HCT116 (cell line): Measurements from ENCODE around the gene GRM5. TPM values are rescaled to one million over a fixed set of nuclear protein-coding genes. Genes with fewer than 3 reads are reported as not detected.

Experiments used
- ATAC-seq: fragments of 200-7000 bp; cut with Tn5 transposase; 2 replicates; pipeline ENCODE4 v1.9.1; 2020; ENCODE audit warnings: mild to moderate bottlenecking, moderate library complexity
- BruUV-seq: library from RNA; stranded (reverse); fragments of 400-500 nt; replicated peaks from 2 replicates; lab custom pipeline; 2021; lab: Mats Ljungman, UMichigan
- CTCF ChIA-PET: fragments of 300-600 bp; sonication (Branson Sonifier 250); formaldehyde crosslinking; loops from one replicate; lab custom pipeline; 2021; ENCODE audit warnings: antibody characterized with exemption; lab: Charles Lee
- POLR2A ChIA-PET: fragments of 300-600, 350-600 bp; sonication (Branson Sonifier 250); formaldehyde crosslinking; loops from one replicate; lab custom pipeline; 2021; ENCODE audit warnings: antibody characterized with exemption; lab: Charles Lee
- RAD21 ChIA-PET, 2 experiments: fragments of 300-600 bp; sonication (Branson Sonifier 250); formaldehyde crosslinking; loops; one replicate each; lab custom pipeline; 2023; ENCODE audit warnings: low total read pairs in 2 of 2; ENCODE audit not compliant: uncharacterized antibody in 2 of 2, unreplicated experiment in 2 of 2, low non-redundant PET in 1 of 2; lab: Charles Lee
- DNase-seq: peaks from one replicate; pipeline ENCODE4 v3.0.0-alpha.2; 2010; ENCODE audit warnings: low read depth, low spot score
- H2AFZ ChIP-seq: fragments of 200-600 bp; shearing (Covaris generic), sonication (generic); 2 replicates; pipeline ENCODE4 v1.6.1; 2017; ENCODE audit warnings: low read depth, mixed run types, mixed read lengths, antibody characterized with exemption, low read length; ENCODE audit not compliant: poor library complexity, severe bottlenecking
- H3K27ac ChIP-seq: 2 replicates; pipeline ENCODE4 v1.5.1; 2012; ENCODE audit warnings: low read depth, low read length
- H3K27me3 ChIP-seq: fragments of 200-600 bp; sonication (generic); 2 replicates; pipeline ENCODE4 v1.6.1; 2016; ENCODE audit warnings: mixed run types, low read length, mixed read lengths; ENCODE audit not compliant: insufficient read depth
- H3K36me3 ChIP-seq, 2 experiments: fragments of 200-500 bp in 1 of 2; fragments of 200-600 bp in 1 of 2; sonication (Bioruptor generic) in 1 of 2; sonication (generic) in 1 of 2; 2 replicates each; pipeline versions ENCODE4 v1.5.1 to v1.6.1; 2014 to 2016; ENCODE audit warnings: low read length in 2 of 2, inconsistent platforms in 1 of 2, mixed read lengths in 1 of 2, mixed run types in 1 of 2; ENCODE audit not compliant: insufficient read depth in 2 of 2, control insufficient read depth in 1 of 2
- H3K4me1 ChIP-seq, 2 experiments: fragments of 200-600 bp in 1 of 2; sonication (generic) in 1 of 2; 2 replicates each; pipeline versions ENCODE4 v1.5.1 to v1.6.1; 2012 to 2017; ENCODE audit warnings: low read length in 2 of 2, inconsistent platforms in 1 of 2, mild to moderate bottlenecking in 1 of 2, mixed read lengths in 1 of 2, mixed run types in 1 of 2, moderate library complexity in 1 of 2; ENCODE audit not compliant: insufficient read depth in 2 of 2, control insufficient read depth in 1 of 2
- H3K4me2 ChIP-seq: fragments of 200-600 bp; sonication (generic); 2 replicates; pipeline ENCODE4 v1.6.1; 2017; ENCODE audit warnings: mixed run types, low read length, mixed read lengths
- H3K4me3 ChIP-seq, 2 experiments: fragments of 200-600 bp in 1 of 2; sonication (generic) in 1 of 2; replicated peaks in 1 of 2; 2 replicates each; pipeline ENCODE4 v1.5.1; 2011 to 2016; ENCODE audit warnings: low read length in 2 of 2, control low read depth in 1 of 2, low read depth in 1 of 2, mild to moderate bottlenecking in 1 of 2, mixed read lengths in 1 of 2, mixed run types in 1 of 2
- H3K79me2 ChIP-seq: fragments of 200-600 bp; sonication (generic); 2 replicates; pipeline ENCODE4 v1.6.1; 2017; ENCODE audit warnings: mild to moderate bottlenecking, mixed run types, low read length, moderate library complexity, mixed read lengths; ENCODE audit not compliant: insufficient read depth
- H3K9ac ChIP-seq: fragments of 200-600 bp; sonication (generic); 2 replicates; pipeline ENCODE4 v1.6.1; 2016; ENCODE audit warnings: low read length, mixed read lengths
- H3K9me2 ChIP-seq: fragments of 200-600 bp; sonication (generic), shearing (Covaris generic); 2 replicates; pipeline ENCODE4 v1.6.1; 2017; ENCODE audit warnings: mixed run types, mild to moderate bottlenecking, moderate library complexity; ENCODE audit not compliant: insufficient read depth
- H3K9me3 ChIP-seq, 2 experiments: fragments of 200-500 bp in 1 of 2; fragments of 200-600 bp in 1 of 2; sonication (Bioruptor generic) in 1 of 2; sonication (generic) in 1 of 2; 2 replicates each; pipeline ENCODE4 v1.6.1; 2014 to 2017; ENCODE audit warnings: low read length in 2 of 2, mixed read lengths in 2 of 2, inconsistent platforms in 1 of 2, low read depth in 1 of 2, mild to moderate bottlenecking in 1 of 2, mixed run types in 1 of 2, moderate library complexity in 1 of 2; ENCODE audit not compliant: control insufficient read depth in 1 of 2, insufficient read depth in 1 of 2
- H4K20me1 ChIP-seq: fragments of 200-600 bp; sonication (generic), shearing (Covaris generic); 2 replicates; pipeline ENCODE4 v1.6.1; 2017; ENCODE audit warnings: mixed run types, mild to moderate bottlenecking, moderate library complexity; ENCODE audit not compliant: insufficient read depth
- CBX3 ChIP-seq: IDR thresholded peaks from 2 replicates; pipeline ENCODE4 v1.6.1; 2012; ENCODE audit warnings: low read depth
- CEBPB ChIP-seq: IDR thresholded peaks from 2 replicates; pipeline ENCODE4 v1.6.1; 2012; ENCODE audit warnings: low read depth
- EGR1 ChIP-seq: IDR thresholded peaks from 2 replicates; pipeline ENCODE4 v1.6.1; 2012; ENCODE audit warnings: low read depth
- ELF1 ChIP-seq: IDR thresholded peaks from 2 replicates; pipeline ENCODE4 v1.6.1; 2012; ENCODE audit warnings: low read depth, borderline replicate concordance
- EZH2 ChIP-seq: fragments of 200-600 bp; sonication (generic); IDR thresholded peaks from 2 replicates; pipeline ENCODE4 v1.6.1; 2017; ENCODE audit warnings: antibody characterized with exemption, mixed run types
- EZH2phosphoT487 ChIP-seq: fragments of 200-600 bp; IDR thresholded peaks from 2 replicates; pipeline ENCODE4 v1.6.1; 2018; ENCODE audit warnings: antibody characterized with exemption, borderline replicate concordance
- FOSL1 ChIP-seq: IDR thresholded peaks from 2 replicates; pipeline ENCODE4 v1.6.1; 2012; ENCODE audit warnings: low read depth
- JUND ChIP-seq: IDR thresholded peaks from 2 replicates; pipeline ENCODE4 v1.6.1; 2012
- MAX ChIP-seq: IDR thresholded peaks from 2 replicates; pipeline ENCODE4 v1.6.1; 2012
- POLR2A ChIP-seq: IDR thresholded peaks from 2 replicates; pipeline ENCODE4 v1.7.0; 2011; ENCODE audit warnings: borderline replicate concordance; ENCODE audit not compliant: insufficient read depth, insufficient read length; ENCODE audit errors: extremely low read depth
- RAD21 ChIP-seq: IDR thresholded peaks from 2 replicates; pipeline ENCODE4 v1.6.1; 2012; ENCODE audit warnings: low read depth, mild to moderate bottlenecking
- SIN3A ChIP-seq: IDR thresholded peaks from 2 replicates; pipeline ENCODE4 v1.6.1; 2012; ENCODE audit warnings: low read depth
- SP1 ChIP-seq: IDR thresholded peaks from 2 replicates; pipeline ENCODE4 v1.6.1; 2012; ENCODE audit warnings: low read depth
- SRF ChIP-seq: IDR thresholded peaks from 2 replicates; pipeline ENCODE4 v1.6.1; 2012; ENCODE audit warnings: low read depth
- TCF7L2 ChIP-seq: IDR thresholded peaks from 2 replicates; pipeline ENCODE4 v1.7.0; 2011; ENCODE audit warnings: borderline replicate concordance, inconsistent platforms; ENCODE audit not compliant: insufficient read depth, insufficient read length; ENCODE audit errors: extremely low read depth
- YY1 ChIP-seq: IDR thresholded peaks from 2 replicates; pipeline ENCODE4 v1.6.1; 2011; ENCODE audit warnings: low read length, low read depth, moderate library complexity, mild to moderate bottlenecking; ENCODE audit not compliant: insufficient replicate concordance; ENCODE audit errors: extremely low read depth
- ZNF274 ChIP-seq: fragments of 200-500 bp; sonication (Bioruptor generic); IDR thresholded peaks from 2 replicates; pipeline ENCODE4 v1.6.1; 2014; ENCODE audit warnings: mild to moderate bottlenecking, low read depth, low read length, inconsistent platforms
- intact Hi-C: fragments of 100-400 bp; cut with micrococcal nuclease; formaldehyde crosslinking; loops from 2 replicates; pipeline ENCODE4 v1.10.0; 2022
- total RNA-seq: library from RNA; stranded (reverse); gene quantifications from one replicate; pipeline ENCODE4 v1.2.1, GENCODE V29; 2021; ENCODE audit not compliant: unreplicated experiment
- TF ChIP-seq, protein P1 (sequence below): IDR thresholded peaks from 2 replicates; pipeline ENCODE4 v1.6.1; 2011; ENCODE audit warnings: mild to moderate bottlenecking, low read length, moderate library complexity; ENCODE audit not compliant: insufficient replicate concordance; ENCODE audit errors: extremely low read depth
- TF ChIP-seq, protein P2 (sequence below), 3 experiments: fragments of 200-600 bp in 1 of 3; sonication (generic) in 1 of 3; IDR thresholded peaks in 2 of 3; conservative IDR thresholded peaks in 1 of 3; 2 replicates each; pipeline ENCODE4 v1.5.1; 2012 to 2017; ENCODE audit warnings: low read depth in 2 of 3, low read length in 2 of 3, antibody characterized with exemption in 1 of 3, borderline replicate concordance in 1 of 3, control low read depth in 1 of 3, mild to moderate bottlenecking in 1 of 3, mixed read lengths in 1 of 3, mixed run types in 1 of 3, moderate library complexity in 1 of 3; ENCODE audit not compliant: insufficient read depth in 1 of 3

Gene GRM5
- total RNA-seq, 1 experiment from 2014 or later = not detected

DNA sequence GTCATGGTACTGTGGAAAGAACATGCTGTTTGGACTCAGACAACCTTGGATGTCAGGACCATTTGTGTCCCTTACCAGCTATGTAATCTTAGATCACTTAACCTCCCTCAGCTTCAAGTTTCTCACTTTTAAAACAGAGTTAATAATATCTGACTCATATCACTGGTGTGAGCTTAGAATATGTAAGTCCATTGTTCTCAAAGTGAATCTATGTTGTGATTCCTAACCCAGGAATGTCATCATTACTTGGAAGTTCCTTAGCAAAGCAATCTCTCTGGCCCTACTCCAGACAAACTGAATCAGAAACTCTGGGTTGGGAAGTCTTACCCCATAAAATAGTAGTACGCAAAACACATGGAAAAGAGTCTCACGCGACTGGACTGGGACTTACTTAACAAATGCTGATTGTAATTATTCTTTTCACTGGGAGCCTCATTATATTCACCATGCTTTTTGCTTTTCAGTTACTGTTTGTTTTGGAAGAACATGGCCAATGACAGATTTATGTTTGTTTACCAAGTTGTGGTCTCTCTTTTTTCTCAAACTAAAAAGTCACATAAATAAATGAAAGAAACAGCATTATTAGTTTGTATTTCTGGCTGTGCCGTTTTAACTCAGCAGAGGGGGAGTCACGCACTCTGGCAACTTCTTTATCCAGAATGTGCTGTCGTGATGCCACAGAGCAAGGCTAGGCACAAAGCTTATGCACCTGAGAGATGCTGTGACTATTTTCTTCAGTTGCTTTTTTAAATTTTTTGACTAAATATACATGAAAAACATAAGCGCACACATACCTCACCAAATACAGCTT is 510.6 kb downstream of the GRM5 start:
- H4K20me1 ChIP-seq = no peaks in the 10 kb centered on the region
- H3K36me3 ChIP-seq = no peaks in the 10 kb centered on the region
- peak overlapping the region; percentile 69 for H3K4me2 ChIP-seq
- POLR2A ChIA-PET = no interaction called here
- H3K79me2 ChIP-seq = no peaks in the 10 kb centered on the region
- RAD21 ChIA-PET = interaction anchor here in 1 of 2 experiments (0.7 kb wide), 1 partner anchor 508 kb away, joined by 3 read pairs; no protein-coding TSS in a partner anchor
- DNase-seq (peak; percentile 95), ATAC-seq (peak; percentile 80)
- H2AFZ ChIP-seq = peak overlapping the region; percentile 91
- no TSS peak for BruUV-seq
- H3K9ac ChIP-seq = peak overlapping the region; percentile 34
- peak overlapping the region; percentile 25; the same call in 1 of the 2 replicates for H3K27ac ChIP-seq
- no peaks in the 10 kb centered on the region for H3K9me2 ChIP-seq
- intact Hi-C loops = loop anchor here (10.0 kb wide), 1 partner anchor 1060 kb away; no protein-coding TSS in a partner anchor
- H3K27me3 ChIP-seq = no peaks in the 10 kb centered on the region
- no peaks in the 10 kb centered on the region for H3K9me3 ChIP-seq
- H3K4me1 ChIP-seq = peaks cover 9 to 34% of the 10 kb centered on the region in 2 experiments; a peak in 3 of 4 replicates
- H3K4me3 ChIP-seq = peak overlapping the region in 1 of 2 experiments; percentile 12; a peak in 1 of 4 replicates
- CTCF ChIA-PET = interaction anchor here (0.6 to 1.2 kb wide), 3 partner anchors 9 to 451 kb away, joined by 3 to 6 read pairs (median 4); no protein-coding TSS in a partner anchor
- TF ChIP-seq, protein P1, sequence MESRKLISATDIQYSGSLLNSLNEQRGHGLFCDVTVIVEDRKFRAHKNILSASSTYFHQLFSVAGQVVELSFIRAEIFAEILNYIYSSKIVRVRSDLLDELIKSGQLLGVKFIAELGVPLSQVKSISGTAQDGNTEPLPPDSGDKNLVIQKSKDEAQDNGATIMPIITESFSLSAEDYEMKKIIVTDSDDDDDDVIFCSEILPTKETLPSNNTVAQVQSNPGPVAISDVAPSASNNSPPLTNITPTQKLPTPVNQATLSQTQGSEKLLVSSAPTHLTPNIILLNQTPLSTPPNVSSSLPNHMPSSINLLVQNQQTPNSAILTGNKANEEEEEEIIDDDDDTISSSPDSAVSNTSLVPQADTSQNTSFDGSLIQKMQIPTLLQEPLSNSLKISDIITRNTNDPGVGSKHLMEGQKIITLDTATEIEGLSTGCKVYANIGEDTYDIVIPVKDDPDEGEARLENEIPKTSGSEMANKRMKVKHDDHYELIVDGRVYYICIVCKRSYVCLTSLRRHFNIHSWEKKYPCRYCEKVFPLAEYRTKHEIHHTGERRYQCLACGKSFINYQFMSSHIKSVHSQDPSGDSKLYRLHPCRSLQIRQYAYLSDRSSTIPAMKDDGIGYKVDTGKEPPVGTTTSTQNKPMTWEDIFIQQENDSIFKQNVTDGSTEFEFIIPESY = no peak
- TF ChIP-seq RAD21 (peak; percentile 23; the same call in 1 of the 2 replicates), FOSL1 (peak; percentile 93), EZH2phosphoT487 (no peak), SIN3A (peak; percentile 52), CEBPB (peak; percentile 88), JUND (peak; percentile 94), SP1 (peak; percentile 89), MAX (peak; percentile 52), YY1 (no peak), SRF (peak; percentile 72), TCF7L2 (peak; percentile 8), POLR2A (no peak), EZH2 (no peak), ZNF274 (no peak), ELF1 (no peak), CBX3 (peak; percentile 92), EGR1 (no peak)
- TF ChIP-seq, protein P2, sequence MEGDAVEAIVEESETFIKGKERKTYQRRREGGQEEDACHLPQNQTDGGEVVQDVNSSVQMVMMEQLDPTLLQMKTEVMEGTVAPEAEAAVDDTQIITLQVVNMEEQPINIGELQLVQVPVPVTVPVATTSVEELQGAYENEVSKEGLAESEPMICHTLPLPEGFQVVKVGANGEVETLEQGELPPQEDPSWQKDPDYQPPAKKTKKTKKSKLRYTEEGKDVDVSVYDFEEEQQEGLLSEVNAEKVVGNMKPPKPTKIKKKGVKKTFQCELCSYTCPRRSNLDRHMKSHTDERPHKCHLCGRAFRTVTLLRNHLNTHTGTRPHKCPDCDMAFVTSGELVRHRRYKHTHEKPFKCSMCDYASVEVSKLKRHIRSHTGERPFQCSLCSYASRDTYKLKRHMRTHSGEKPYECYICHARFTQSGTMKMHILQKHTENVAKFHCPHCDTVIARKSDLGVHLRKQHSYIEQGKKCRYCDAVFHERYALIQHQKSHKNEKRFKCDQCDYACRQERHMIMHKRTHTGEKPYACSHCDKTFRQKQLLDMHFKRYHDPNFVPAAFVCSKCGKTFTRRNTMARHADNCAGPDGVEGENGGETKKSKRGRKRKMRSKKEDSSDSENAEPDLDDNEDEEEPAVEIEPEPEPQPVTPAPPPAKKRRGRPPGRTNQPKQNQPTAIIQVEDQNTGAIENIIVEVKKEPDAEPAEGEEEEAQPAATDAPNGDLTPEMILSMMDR (IDR thresholded peaks at IDR 0.05 in 2 of 3, conservative IDR thresholded peaks at IDR 0.05 in 1 of 3; ENCODE audit: borderline replicate concordance in 1 of 3, insufficient read depth in 1 of 3, low read depth in 2 of 3, low read length in 2 of 3) = no peak
